ACC112 (cell line): ENCODE results near the gene TNFSF4.
A peak's percentile ranks its signal among the peaks of the same experiment; 100 is the strongest.

ENCODE experiments used
- H2AFZ ChIP-seq: fragments of 200-600 bp; sonication (generic); one replicate; pipeline ENCODE4 v1.6.0; 2017; ENCODE audit warnings: antibody characterized with exemption, low read length; ENCODE audit not compliant: unreplicated experiment
- H3K27ac ChIP-seq: fragments of 200-600 bp; sonication (generic); 2 replicates; pipeline ENCODE4 v1.5.1; 2014; ENCODE audit warnings: low read depth, mild to moderate bottlenecking, antibody characterized with exemption, low read length, moderate library complexity
- H3K27me3 ChIP-seq: fragments of 200-600 bp; sonication (generic); 2 replicates; pipeline ENCODE4 v1.6.1; 2014; ENCODE audit warnings: mild to moderate bottlenecking, antibody characterized with exemption, low read length, moderate library complexity, mixed read lengths; ENCODE audit not compliant: insufficient read depth
- H3K36me3 ChIP-seq: fragments of 200-600 bp; sonication (generic); 2 replicates; pipeline ENCODE4 v1.6.1; 2016; ENCODE audit warnings: mild to moderate bottlenecking, antibody characterized with exemption, low read length, moderate library complexity, mixed read lengths; ENCODE audit not compliant: insufficient read depth
- H3K4me1 ChIP-seq: fragments of 200-600 bp; sonication (generic); one replicate; pipeline ENCODE4 v1.6.1; 2016; ENCODE audit warnings: low read length, mixed read lengths; ENCODE audit not compliant: insufficient read depth, unreplicated experiment, control insufficient read depth
- H3K4me3 ChIP-seq: fragments of 200-600 bp; sonication (generic); 2 replicates; pipeline ENCODE4 v1.5.1; 2014; ENCODE audit warnings: mild to moderate bottlenecking, low read depth, low read length
- H3K79me2 ChIP-seq: fragments of 200-600 bp; sonication (generic); one replicate; pipeline ENCODE4 v1.6.0; 2016; ENCODE audit warnings: low read length; ENCODE audit not compliant: control insufficient read depth, unreplicated experiment, insufficient read depth

Gene TNFSF4, protein sequence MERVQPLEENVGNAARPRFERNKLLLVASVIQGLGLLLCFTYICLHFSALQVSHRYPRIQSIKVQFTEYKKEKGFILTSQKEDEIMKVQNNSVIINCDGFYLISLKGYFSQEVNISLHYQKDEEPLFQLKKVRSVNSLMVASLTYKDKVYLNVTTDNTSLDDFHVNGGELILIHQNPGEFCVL

DNA sequence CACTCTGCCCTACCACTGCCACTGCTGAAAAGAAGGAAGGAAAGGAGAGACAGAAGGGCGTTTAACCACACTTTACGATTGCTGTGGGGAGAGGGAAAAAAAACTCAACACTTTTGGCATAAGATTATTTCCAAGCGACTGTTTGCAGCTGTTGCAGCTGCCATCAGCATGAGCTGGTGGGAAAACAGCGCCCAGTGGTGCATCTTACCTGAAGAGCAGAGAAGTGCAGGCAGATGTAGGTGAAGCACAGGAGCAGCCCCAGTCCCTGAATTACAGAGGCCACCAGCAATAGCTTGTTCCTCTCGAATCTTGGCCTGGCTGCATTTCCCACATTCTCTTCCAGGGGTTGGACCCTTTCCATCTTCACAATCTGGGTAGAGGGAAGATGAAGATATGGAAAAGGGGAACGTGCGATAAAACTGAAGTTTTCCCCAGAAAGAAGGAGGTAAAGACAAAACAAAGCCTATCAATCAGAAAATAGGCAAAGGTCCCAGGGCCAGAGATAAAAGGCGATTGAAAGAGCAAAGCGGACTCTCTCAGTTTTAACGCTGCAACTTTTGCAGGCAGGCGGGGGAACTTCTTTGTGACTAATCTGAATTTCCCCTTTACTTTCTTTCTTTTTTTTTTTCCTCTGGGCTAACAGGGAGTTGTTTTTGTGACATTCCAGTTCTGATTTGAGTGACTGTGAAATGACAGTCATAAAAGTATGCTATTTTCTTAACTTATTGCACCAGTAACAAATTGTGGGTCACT is at the start of gene TNFSF4:
TNFSF4 (minus strand) TSS at position 516 of the 753 bp plus-strand sequence; CDS start at position 361, 155 bp downstream.
- no peaks in the 10 kb centered on the region for H3K27me3 ChIP-seq
- H3K79me2 ChIP-seq = no peaks in the 10 kb centered on the region
- no peak within 1 kb of the TSS for H3K27ac ChIP-seq
- H3K4me1 ChIP-seq = peaks cover 34% of the 10 kb centered on the region
- peak within 1 kb of the TSS; percentile 64 for H2AFZ ChIP-seq
- H3K4me3 ChIP-seq = peak within 1 kb of the TSS; percentile 38
- no peaks in the 10 kb centered on the region for H3K36me3 ChIP-seq

- H3K27ac ChIP-seq = no peak overlapping the region
- peak overlapping the region; percentile 13 for H3K4me3 ChIP-seq
- peaks cover 6% of the 10 kb centered on the region for H3K4me1 ChIP-seq
- H3K79me2 ChIP-seq = no peaks in the 10 kb centered on the region
- peak overlapping the region; percentile 81 for H2AFZ ChIP-seq
- H3K36me3 ChIP-seq = no peaks in the 10 kb centered on the region
- no peaks in the 10 kb centered on the region for H3K27me3 ChIP-seq
Observed at GRCh38 chr1:173255214-173255813, 48.2 kb upstream of the TNFSF4 start.

GRCh38 chr1:173253046-173253445 is 45.9 kb upstream of the TNFSF4 start:
- no peaks in the 10 kb centered on the region for H3K79me2 ChIP-seq
- H3K4me3 ChIP-seq = no peak overlapping the region
- no peak overlapping the region for H2AFZ ChIP-seq
- no peak overlapping the region for H3K27ac ChIP-seq
- H3K36me3 ChIP-seq = no peaks in the 10 kb centered on the region
- no peaks in the 10 kb centered on the region for H3K27me3 ChIP-seq
- peaks cover 13% of the 10 kb centered on the region for H3K4me1 ChIP-seq

DNA sequence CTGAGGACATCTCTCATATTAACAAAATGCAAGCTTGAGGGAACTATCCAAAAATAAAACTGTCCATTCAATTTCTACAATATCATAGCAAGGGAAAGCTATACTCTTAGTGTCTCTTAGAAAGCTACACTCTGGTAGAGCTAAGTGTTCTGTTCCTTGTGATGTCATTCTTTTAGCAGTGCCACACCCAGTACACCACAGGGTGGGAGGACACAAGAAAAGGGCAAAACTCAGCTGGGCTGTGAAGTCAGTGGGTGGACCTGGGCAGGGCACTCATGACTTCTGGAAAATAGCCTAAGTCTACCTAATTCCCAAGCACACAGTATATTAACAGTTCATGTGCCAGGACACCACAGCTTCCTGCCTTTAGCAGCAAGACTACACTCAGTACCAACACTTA is 42.2 kb upstream of the TNFSF4 start:
- Histone ChIP-seq H3K4me3 (no peak overlapping the region), H3K4me1 (peaks cover 7% of the 10 kb centered on the region), H3K36me3 (no peaks in the 10 kb centered on the region), H3K79me2 (no peaks in the 10 kb centered on the region), H3K27me3 (no peaks in the 10 kb centered on the region), H3K27ac (no peak overlapping the region), H2AFZ (no peak overlapping the region)

DNA sequence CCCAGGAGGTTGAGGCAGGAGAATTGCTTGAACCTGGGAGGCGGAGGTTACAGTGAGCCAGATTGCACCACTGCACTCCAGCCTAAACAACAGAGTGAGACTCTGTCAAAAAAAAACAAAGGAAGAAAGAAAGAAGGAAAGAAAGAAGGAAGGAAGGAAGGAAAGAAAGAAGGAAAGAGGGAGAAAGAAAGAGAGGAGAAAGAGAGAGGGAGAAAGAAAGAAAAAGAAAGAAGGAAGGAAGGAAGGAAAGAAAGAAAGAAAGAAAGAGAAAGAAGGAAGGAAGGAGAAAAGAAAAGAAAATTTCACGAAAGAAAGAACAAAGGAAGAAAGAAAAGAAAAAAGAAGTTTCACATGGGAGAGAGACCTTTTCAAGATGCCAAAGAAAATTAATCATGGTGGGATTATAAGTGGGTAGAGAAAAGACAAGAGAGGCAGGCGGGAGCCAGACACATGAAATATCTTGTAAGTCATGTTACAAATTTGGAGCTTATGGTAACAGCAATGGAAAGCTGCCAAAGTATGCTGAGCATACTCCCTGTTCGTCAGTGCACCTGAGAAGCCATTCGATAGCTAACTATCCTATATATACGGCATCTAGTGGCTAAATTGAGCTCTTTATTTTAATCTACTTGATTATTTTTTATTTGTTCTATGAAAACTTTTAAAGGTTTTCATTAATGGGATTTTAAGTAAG is 41.3 kb upstream of the TNFSF4 start:
- Histone ChIP-seq H3K79me2 (no peaks in the 10 kb centered on the region), H3K4me3 (no peak overlapping the region), H3K36me3 (no peaks in the 10 kb centered on the region), H3K4me1 (peaks cover 7% of the 10 kb centered on the region), H3K27me3 (no peaks in the 10 kb centered on the region), H3K27ac (no peak overlapping the region), H2AFZ (no peak overlapping the region)

GRCh38 chr1:173245892-173246291 is 38.8 kb upstream of the TNFSF4 start:
- Histone ChIP-seq H3K36me3 (no peaks in the 10 kb centered on the region), H3K27ac (no peak overlapping the region), H3K4me3 (no peak overlapping the region), H3K79me2 (no peaks in the 10 kb centered on the region), H3K27me3 (no peaks in the 10 kb centered on the region), H3K4me1 (peaks cover 7% of the 10 kb centered on the region), H2AFZ (no peak overlapping the region)

GRCh38 chr1:173243300-173243699 is 36.2 kb upstream of the TNFSF4 start:
- no peaks in the 10 kb centered on the region for H3K79me2 ChIP-seq
- no peaks in the 10 kb centered on the region for H3K36me3 ChIP-seq
- no peak overlapping the region for H3K27ac ChIP-seq
- no peak overlapping the region for H2AFZ ChIP-seq
- no peak overlapping the region for H3K4me3 ChIP-seq
- no peaks in the 10 kb centered on the region for H3K27me3 ChIP-seq
- H3K4me1 ChIP-seq = no peaks in the 10 kb centered on the region

DNA sequence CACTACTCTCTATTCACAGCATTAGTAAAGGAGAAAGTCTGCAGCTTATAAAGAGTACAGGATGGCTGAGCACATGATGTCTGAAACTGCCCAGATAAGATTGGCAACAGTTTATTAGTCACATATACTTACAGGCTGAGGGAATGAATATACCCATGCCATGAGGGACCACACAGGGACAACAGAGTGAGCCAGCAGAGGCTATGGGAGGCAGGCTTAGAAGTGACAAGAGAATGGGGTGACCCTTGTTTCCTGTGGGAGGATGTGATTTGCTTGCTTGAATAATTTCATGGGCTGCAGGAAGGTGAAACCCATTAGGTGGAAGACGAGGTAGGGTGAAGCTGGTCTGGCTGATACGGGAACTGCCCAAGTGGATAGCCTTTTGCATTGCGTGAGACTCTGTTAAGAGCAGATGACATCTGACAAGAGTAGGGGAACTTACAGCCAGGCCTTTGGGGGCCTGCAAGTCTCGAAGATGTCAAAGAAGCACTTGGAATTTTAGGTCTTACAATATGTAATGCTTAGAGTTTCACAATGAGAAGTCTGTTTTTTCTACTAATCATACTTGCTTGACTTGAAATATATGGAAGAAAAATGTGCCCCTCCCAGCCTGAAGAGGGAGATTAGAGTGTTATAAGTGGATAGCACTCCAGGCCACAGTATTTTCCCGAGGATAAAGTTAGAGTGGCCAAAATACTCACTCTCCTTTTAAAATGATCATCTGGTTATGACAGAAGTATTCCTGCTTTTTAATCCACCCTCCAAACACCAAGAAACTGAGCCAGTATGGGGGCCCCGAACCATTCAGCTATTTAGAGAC is 34.6 kb upstream of the TNFSF4 start:
- H3K27me3 ChIP-seq = no peaks in the 10 kb centered on the region
- H3K4me3 ChIP-seq = no peak overlapping the region
- no peaks in the 10 kb centered on the region for H3K4me1 ChIP-seq
- H2AFZ ChIP-seq = no peak overlapping the region
- no peaks in the 10 kb centered on the region for H3K79me2 ChIP-seq
- H3K27ac ChIP-seq = no peak overlapping the region
- no peaks in the 10 kb centered on the region for H3K36me3 ChIP-seq

DNA sequence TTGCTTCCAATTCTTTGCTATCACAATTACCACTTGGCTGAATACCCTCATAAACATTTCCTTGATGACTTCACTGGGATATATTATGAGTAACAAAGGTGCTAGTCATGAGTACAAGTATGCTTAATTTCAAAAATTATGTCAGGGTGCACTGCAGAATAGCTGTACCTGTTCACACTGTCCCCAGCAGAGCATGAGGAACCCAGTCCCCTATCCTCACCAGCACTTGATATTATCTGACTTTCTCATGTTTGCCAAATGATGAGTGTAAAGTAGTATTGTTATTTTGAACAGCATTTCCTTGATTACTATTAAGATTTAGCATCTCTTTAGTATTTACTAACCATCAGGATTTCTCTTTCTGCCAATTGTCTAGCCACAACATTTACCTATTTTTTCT is 33.5 kb upstream of the TNFSF4 start:
- no peak overlapping the region for H3K4me3 ChIP-seq
- no peak overlapping the region for H3K27ac ChIP-seq
- H3K4me1 ChIP-seq = no peaks in the 10 kb centered on the region
- H3K79me2 ChIP-seq = no peaks in the 10 kb centered on the region
- H2AFZ ChIP-seq = no peak overlapping the region
- no peaks in the 10 kb centered on the region for H3K36me3 ChIP-seq
- H3K27me3 ChIP-seq = no peaks in the 10 kb centered on the region

GRCh38 chr1:173239058-173239457 is 31.9 kb upstream of the TNFSF4 start:
- Histone ChIP-seq H3K79me2 (no peaks in the 10 kb centered on the region), H2AFZ (no peak overlapping the region), H3K4me1 (no peaks in the 10 kb centered on the region), H3K4me3 (no peak overlapping the region), H3K27me3 (no peaks in the 10 kb centered on the region), H3K36me3 (no peaks in the 10 kb centered on the region), H3K27ac (no peak overlapping the region)
